Measurements from ENCODE around the gene ABHD15. TPM values are rescaled to one million over a fixed set of nuclear protein-coding genes. Genes with fewer than 3 reads are reported as not detected.

Gene ABHD15
- total and polyA plus RNA-seq, 9 of the 15 experiments (the other 6 are each of a cell fraction or from before 2014, with no cell fraction given), result 0.85 to 4.2 (median 2.1) TPM

GRCh38 chr17:29586676-29587469 is 20.0 kb upstream of the ABHD15 start (continued):
- TF ChIP-seq, protein P1, sequence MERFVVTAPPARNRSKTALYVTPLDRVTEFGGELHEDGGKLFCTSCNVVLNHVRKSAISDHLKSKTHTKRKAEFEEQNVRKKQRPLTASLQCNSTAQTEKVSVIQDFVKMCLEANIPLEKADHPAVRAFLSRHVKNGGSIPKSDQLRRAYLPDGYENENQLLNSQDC (CRISPR knock-in tag; IDR thresholded peaks at IDR 0.05), result no peak
- TF ChIP-seq, protein P2, sequence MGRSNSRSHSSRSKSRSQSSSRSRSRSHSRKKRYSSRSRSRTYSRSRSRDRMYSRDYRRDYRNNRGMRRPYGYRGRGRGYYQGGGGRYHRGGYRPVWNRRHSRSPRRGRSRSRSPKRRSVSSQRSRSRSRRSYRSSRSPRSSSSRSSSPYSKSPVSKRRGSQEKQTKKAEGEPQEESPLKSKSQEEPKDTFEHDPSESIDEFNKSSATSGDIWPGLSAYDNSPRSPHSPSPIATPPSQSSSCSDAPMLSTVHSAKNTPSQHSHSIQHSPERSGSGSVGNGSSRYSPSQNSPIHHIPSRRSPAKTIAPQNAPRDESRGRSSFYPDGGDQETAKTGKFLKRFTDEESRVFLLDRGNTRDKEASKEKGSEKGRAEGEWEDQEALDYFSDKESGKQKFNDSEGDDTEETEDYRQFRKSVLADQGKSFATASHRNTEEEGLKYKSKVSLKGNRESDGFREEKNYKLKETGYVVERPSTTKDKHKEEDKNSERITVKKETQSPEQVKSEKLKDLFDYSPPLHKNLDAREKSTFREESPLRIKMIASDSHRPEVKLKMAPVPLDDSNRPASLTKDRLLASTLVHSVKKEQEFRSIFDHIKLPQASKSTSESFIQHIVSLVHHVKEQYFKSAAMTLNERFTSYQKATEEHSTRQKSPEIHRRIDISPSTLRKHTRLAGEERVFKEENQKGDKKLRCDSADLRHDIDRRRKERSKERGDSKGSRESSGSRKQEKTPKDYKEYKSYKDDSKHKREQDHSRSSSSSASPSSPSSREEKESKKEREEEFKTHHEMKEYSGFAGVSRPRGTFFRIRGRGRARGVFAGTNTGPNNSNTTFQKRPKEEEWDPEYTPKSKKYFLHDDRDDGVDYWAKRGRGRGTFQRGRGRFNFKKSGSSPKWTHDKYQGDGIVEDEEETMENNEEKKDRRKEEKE (IDR thresholded peaks at IDR 0.05; ENCODE audit: borderline replicate concordance in 1 of 2, control insufficient read depth in 1 of 2, low read depth in 2 of 2, low read length in 1 of 2), result no peak
- TF ChIP-seq POLR3G (IDR thresholded peaks at IDR 0.05; ENCODE audit: extremely low read depth, insufficient read length, insufficient replicate concordance) (no peak), SMAD3 (CRISPR knock-in tag; conservative IDR thresholded peaks at IDR 0.05) (no peak)
